ENCODE measurements around the gene OR2AE1. TPM values are rescaled to one million over a fixed set of nuclear protein-coding genes. Genes with fewer than 3 reads are reported as not detected.

The OR2AE1 gene
- total and polyA plus RNA-seq, 2 of the 13 experiments (the other 11 are each of a cell fraction or from before 2014, with no cell fraction given): not detected

DNA sequence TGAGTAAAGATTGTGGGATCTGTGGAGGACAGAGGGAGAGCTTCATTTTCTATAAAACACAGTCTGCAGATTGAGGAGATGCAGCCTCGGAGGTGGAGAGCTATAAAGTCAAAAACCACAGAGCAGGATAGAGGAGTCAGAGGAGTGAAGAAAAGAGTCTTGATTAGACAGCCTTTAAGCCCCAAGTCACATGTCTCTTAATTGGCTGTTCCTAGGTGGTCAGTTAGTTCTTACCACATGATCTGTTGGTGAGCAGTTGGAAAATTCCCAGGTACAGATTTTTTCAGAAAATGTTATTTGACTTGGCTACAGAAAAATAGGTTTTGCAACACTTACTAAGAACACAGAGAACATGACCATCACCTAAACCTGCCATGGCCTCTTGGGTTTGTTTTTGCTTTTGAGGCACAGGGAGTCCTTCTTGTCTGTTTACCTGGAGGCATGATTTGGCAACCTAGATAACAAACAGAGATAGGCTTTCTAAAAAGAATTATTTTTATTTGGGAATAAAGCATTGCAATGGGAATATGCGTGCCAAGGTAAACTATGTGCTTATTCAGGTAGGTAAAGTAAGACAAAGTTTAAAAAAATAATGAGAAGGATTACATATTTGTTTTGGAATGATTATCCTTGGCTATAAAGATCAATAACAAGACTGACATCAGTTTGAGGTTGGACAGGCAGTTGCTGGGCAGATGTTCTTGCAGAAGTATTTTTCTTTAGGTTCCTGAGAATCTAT, 49.6 kb downstream of the OR2AE1 start (continued):
- TF ChIP-seq, protein P1, sequence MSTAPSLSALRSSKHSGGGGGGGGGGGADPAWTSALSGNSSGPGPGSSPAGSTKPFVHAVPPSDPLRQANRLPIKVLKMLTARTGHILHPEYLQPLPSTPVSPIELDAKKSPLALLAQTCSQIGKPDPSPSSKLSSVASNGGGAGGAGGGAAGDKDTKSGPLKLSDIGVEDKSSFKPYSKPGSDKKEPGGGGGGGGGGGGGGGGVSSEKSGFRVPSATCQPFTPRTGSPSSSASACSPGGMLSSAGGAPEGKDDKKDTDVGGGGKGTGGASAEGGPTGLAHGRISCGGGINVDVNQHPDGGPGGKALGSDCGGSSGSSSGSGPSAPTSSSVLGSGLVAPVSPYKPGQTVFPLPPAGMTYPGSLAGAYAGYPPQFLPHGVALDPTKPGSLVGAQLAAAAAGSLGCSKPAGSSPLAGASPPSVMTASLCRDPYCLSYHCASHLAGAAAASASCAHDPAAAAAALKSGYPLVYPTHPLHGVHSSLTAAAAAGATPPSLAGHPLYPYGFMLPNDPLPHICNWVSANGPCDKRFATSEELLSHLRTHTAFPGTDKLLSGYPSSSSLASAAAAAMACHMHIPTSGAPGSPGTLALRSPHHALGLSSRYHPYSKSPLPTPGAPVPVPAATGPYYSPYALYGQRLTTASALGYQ (CRISPR knock-in tag; IDR thresholded peaks at IDR 0.05): peak; percentile 89
- TF ChIP-seq ZNF326 (CRISPR knock-in tag; IDR thresholded peaks at IDR 0.05; ENCODE audit: borderline replicate concordance) (no peak), ZNF557 (CRISPR knock-in tag; IDR thresholded peaks at IDR 0.05) (no peak), ZNF44 (CRISPR knock-in tag; IDR thresholded peaks at IDR 0.05) (no peak), FOXA1 (IDR thresholded peaks at IDR 0.05) (no peak), FOXA1 (CRISPR knock-in tag; IDR thresholded peaks at IDR 0.05) (peak; percentile 83), SAP130 (CRISPR knock-in tag; IDR thresholded peaks at IDR 0.05; ENCODE audit: low read depth) (peak; percentile 70), HOXA3 (CRISPR knock-in tag; IDR thresholded peaks at IDR 0.05) (peak; percentile 74; the same call in 1 of the 2 replicates), ZNF749 (CRISPR knock-in tag; IDR thresholded peaks at IDR 0.05; ENCODE audit: borderline replicate concordance) (no peak), ZFY (CRISPR knock-in tag; IDR thresholded peaks at IDR 0.05) (0 out of 2 replicates have a peak, but pooled peaks have one; percentile 30), CREB1 (IDR thresholded peaks at IDR 0.05) (no peak), CREB1 (CRISPR knock-in tag; IDR thresholded peaks at IDR 0.05) (peak; percentile 62), MBNL3 (CRISPR knock-in tag; conservative IDR thresholded peaks at IDR 0.05) (no peak), ZNF746 (CRISPR knock-in tag; IDR thresholded peaks at IDR 0.05) (no peak), CC2D1A (CRISPR knock-in tag; IDR thresholded peaks at IDR 0.05) (no peak), SALL1 (CRISPR knock-in tag; IDR thresholded peaks at IDR 0.05) (peak; percentile 63; the same call in 1 of the 2 replicates), NFATC3 (CRISPR knock-in tag; IDR thresholded peaks at IDR 0.05) (no peak), ZNF10 (CRISPR knock-in tag; IDR thresholded peaks at IDR 0.05; ENCODE audit: borderline replicate concordance, low read depth) (no peak), FOXP1 (IDR thresholded peaks at IDR 0.05) (no peak), FOXP1 (CRISPR knock-in tag; IDR thresholded peaks at IDR 0.05) (peak; percentile 94), SNAPC2 (CRISPR knock-in tag; IDR thresholded peaks at IDR 0.05) (no peak)
- TF ChIP-seq, protein P2, sequence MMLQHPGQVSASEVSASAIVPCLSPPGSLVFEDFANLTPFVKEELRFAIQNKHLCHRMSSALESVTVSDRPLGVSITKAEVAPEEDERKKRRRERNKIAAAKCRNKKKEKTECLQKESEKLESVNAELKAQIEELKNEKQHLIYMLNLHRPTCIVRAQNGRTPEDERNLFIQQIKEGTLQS (CRISPR knock-in tag; IDR thresholded peaks at IDR 0.05): no peak
- TF ChIP-seq, protein P3, sequence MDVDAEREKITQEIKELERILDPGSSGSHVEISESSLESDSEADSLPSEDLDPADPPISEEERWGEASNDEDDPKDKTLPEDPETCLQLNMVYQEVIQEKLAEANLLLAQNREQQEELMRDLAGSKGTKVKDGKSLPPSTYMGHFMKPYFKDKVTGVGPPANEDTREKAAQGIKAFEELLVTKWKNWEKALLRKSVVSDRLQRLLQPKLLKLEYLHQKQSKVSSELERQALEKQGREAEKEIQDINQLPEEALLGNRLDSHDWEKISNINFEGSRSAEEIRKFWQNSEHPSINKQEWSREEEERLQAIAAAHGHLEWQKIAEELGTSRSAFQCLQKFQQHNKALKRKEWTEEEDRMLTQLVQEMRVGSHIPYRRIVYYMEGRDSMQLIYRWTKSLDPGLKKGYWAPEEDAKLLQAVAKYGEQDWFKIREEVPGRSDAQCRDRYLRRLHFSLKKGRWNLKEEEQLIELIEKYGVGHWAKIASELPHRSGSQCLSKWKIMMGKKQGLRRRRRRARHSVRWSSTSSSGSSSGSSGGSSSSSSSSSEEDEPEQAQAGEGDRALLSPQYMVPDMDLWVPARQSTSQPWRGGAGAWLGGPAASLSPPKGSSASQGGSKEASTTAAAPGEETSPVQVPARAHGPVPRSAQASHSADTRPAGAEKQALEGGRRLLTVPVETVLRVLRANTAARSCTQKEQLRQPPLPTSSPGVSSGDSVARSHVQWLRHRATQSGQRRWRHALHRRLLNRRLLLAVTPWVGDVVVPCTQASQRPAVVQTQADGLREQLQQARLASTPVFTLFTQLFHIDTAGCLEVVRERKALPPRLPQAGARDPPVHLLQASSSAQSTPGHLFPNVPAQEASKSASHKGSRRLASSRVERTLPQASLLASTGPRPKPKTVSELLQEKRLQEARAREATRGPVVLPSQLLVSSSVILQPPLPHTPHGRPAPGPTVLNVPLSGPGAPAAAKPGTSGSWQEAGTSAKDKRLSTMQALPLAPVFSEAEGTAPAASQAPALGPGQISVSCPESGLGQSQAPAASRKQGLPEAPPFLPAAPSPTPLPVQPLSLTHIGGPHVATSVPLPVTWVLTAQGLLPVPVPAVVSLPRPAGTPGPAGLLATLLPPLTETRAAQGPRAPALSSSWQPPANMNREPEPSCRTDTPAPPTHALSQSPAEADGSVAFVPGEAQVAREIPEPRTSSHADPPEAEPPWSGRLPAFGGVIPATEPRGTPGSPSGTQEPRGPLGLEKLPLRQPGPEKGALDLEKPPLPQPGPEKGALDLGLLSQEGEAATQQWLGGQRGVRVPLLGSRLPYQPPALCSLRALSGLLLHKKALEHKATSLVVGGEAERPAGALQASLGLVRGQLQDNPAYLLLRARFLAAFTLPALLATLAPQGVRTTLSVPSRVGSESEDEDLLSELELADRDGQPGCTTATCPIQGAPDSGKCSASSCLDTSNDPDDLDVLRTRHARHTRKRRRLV (CRISPR knock-in tag; IDR thresholded peaks at IDR 0.05): no peak
- TF ChIP-seq, protein P4, sequence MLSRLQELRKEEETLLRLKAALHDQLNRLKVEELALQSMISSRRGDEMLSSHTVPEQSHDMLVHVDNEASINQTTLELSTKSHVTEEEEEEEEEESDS (CRISPR knock-in tag; IDR thresholded peaks at IDR 0.05; ENCODE audit: borderline replicate concordance): no peak
